ENCODE measurements around the gene WSCD2. TPM values are rescaled to one million over a fixed set of nuclear protein-coding genes. Genes with fewer than 3 reads are reported as not detected.

The WSCD2 gene
- total RNA-seq, 1 experiment from 2014 or later: 3.2 TPM

- no peak for DNase-seq (ENCODE audit: low spot score)
Observed at GRCh38 chr12:108267450-108267849, 138.4 kb downstream of the WSCD2 start.

GRCh38 chr12:108268397-108268796 is 139.3 kb downstream of the WSCD2 start:
- no peak for DNase-seq (ENCODE audit: low spot score)

GRCh38 chr12:108269224-108269623 is 140.1 kb downstream of the WSCD2 start:
- no peak for DNase-seq (ENCODE audit: low spot score)

- DNase-seq (ENCODE audit: low spot score): no peak
Observed at GRCh38 chr12:108270035-108270848, 141.2 kb downstream of the WSCD2 start.

GRCh38 chr12:108270849-108271143 is 141.7 kb downstream of the WSCD2 start:
- DNase-seq (ENCODE audit: low spot score): no peak

- peak; percentile 14 for DNase-seq (ENCODE audit: low spot score)
Observed at GRCh38 chr12:108271951-108272872, 143.1 kb downstream of the WSCD2 start.

GRCh38 chr12:108273217-108273616 is 144.1 kb downstream of the WSCD2 start:
- DNase-seq (ENCODE audit: low spot score): no peak

- no peak for DNase-seq (ENCODE audit: low spot score)
Observed at GRCh38 chr12:108277613-108278012, 148.5 kb downstream of the WSCD2 start.

- no peak for DNase-seq (ENCODE audit: low spot score)
Observed at GRCh38 chr12:108282160-108282559, 153.1 kb downstream of the WSCD2 start.

GRCh38 chr12:108282676-108283075 is 153.6 kb downstream of the WSCD2 start:
- DNase-seq (ENCODE audit: low spot score): peak; percentile 65

- DNase-seq (ENCODE audit: low spot score): no peak
Observed at GRCh38 chr12:108284163-108284562, 155.1 kb downstream of the WSCD2 start.

GRCh38 chr12:108285016-108285415 is 155.9 kb downstream of the WSCD2 start:
- no peak for DNase-seq (ENCODE audit: low spot score)

- DNase-seq (ENCODE audit: low spot score): no peak
Observed at GRCh38 chr12:108287227-108287626, 158.1 kb downstream of the WSCD2 start.

GRCh38 chr12:108289350-108290161 is 160.5 kb downstream of the WSCD2 start:
- DNase-seq (ENCODE audit: low spot score): no peak

GRCh38 chr12:108295641-108296040 is 166.6 kb downstream of the WSCD2 start:
- no peak for DNase-seq (ENCODE audit: low spot score)

GRCh38 chr12:108296945-108297344 is 167.9 kb downstream of the WSCD2 start:
- DNase-seq (ENCODE audit: low spot score): no peak

GRCh38 chr12:108297424-108297823 is 168.3 kb downstream of the WSCD2 start:
- no peak for DNase-seq (ENCODE audit: low spot score)

GRCh38 chr12:108297895-108298760 is 169.0 kb downstream of the WSCD2 start:
- no peak for DNase-seq (ENCODE audit: low spot score)

GRCh38 chr12:108298761-108299275 is 169.7 kb downstream of the WSCD2 start:
- no peak for DNase-seq (ENCODE audit: low spot score)

GRCh38 chr12:108299516-108299915 is 170.4 kb downstream of the WSCD2 start:
- no peak for DNase-seq (ENCODE audit: low spot score)

All from H4 (cell line).